Measurements from ENCODE around the gene PCNT.

Gene PCNT

GRCh38 chr21:46344219-46344915 is 20.4 kb downstream of the PCNT start:
- DNase-seq, result no peak

- DNase-seq, result no peak
These were observed 21.9 kb downstream of the PCNT start for GRCh38 chr21:46345861-46346260.

DNA sequence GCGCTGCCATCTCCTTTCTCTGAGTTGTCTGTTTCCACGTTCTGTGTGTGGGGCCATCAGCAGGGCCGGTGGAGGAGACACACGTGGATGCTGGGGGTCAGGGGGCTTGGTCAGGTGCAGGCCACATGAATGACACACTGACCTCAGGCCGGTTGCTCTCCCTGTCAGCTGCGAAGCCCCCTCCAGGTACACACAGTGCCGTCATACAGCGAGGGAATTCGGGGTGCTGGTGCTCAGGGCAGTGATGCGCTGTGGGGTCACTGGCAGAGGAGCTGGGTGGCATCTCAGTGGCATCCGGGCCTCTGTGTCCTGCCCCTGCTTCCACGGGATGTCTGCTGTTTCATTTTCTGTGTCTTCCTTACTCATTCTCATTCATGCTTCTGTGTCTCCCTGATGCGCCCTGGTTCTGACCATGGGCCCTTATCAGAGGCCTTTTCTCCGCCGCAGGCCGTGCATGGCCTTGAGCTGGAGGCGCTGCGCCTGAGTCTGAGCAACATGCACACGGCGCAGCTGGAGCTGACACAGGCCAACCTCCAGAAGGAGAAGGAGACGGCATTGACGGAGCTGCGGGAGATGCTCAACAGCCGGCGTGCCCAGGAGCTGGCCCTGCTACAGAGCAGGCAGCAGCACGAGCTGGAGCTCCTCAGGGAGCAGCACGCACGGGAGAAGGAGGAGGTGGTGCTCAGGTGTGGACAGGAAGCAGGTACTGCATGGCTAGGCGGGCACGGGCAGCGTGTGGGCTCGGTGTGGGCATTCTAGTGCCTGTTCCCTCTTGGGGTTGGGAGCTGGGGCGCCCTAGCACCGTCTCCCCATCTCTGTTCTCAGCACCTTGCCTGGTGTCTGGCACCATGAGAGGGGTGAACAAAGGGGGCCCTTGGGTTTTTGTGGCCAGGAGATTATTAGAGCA is 22.6 kb downstream of the PCNT start:
- DNase-seq, result no peak

GRCh38 chr21:46347203-46347550 is 23.2 kb downstream of the PCNT start:
- DNase-seq, result no peak

- no peak for DNase-seq
These were observed 23.9 kb downstream of the PCNT start for GRCh38 chr21:46347791-46348381.

GRCh38 chr21:46349134-46349760 is 25.3 kb downstream of the PCNT start:
- DNase-seq, result no peak

DNA sequence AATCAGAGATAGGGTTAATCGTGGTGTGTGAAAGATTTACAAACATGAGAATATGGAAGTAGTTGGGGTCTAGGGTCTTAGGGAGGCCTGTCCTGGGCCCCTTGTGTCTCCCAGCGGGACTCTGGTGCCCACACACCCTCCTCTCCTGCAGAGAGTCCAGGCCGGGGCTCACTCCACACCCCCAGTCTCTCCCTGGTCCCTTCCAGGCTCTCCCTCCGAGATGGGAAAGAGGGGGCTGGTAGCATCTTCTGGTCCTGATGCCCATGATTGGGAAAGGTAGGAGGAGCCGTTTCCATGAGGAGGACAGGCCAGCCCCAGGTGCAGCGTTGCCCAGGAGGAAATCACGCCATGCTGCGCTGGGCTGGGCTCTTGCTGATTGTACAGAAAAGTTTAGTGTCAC is 26.6 kb downstream of the PCNT start:
- no peak for DNase-seq

DNA sequence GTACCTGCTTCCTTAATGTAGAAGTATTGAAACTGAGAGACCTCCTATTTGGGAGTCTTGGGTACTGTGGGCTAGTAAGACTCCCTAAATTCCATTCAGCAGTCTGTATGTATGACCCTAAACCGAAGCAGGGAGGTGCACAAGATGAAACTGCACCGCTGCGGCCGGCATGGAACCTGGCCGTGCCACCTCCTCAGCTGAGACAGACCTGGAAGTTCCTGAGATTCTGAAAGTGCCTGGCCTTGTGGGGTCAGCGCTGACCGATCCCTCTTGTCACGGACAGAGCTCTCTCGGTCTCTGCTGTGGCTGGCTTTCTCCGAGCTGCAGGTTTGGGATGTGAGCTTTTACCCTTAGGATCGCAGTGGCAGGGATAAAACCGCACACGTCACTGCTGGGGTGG is 27.0 kb downstream of the PCNT start:
- DNase-seq, result no peak

DNA sequence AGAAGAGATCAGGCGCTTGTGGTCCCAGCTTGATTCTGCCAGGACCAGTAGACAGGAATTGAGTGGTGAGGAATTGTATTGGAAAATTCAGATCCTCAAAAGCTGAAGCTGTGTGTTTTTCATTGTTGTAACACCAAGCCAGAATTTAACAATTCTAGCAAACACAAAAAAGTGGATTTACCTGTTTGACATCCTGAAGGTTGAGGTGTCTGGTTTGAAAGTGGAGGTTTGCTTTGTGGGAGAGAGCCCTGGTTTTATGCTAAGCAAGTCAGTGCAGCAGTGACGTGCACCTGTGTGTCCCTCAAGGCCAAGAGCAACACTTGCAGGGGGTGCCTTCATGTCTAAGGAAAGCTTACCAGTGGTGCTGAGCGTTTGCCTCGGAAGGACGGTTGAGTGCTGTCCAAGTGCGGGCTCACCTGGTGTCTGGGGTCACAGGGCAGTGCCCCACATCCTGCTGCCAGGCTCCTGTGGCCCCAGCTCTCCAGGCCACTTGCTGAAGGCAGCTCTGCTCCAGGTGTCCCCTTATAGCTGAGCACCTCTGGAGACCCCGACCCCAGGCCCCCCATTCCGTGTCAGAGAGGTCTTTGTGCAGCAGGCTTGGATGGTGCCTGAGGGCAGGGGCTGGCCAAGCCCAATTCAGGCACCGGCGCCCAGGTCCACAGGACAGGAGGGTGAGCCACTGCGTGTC is 27.7 kb downstream of the PCNT start:
- DNase-seq, result no peak

DNA sequence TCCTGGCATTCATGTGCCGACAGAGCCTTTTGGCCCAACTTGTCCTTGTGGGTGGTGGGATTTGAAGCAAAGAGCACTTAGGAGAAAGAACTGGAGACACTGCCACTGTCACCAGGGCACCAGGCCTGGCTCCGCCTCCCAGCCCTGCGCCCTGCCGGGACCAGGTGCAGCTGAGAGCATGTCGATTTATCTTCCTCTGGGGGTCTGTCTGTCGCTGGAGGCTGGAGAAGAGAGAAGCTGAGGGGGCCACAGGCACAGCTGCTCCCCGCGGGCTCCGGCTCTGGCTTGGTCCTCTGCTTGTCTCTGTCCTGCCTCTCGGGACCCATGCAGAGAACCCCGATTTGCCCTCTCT is 28.2 kb downstream of the PCNT start:
- DNase-seq, result no peak

DNA sequence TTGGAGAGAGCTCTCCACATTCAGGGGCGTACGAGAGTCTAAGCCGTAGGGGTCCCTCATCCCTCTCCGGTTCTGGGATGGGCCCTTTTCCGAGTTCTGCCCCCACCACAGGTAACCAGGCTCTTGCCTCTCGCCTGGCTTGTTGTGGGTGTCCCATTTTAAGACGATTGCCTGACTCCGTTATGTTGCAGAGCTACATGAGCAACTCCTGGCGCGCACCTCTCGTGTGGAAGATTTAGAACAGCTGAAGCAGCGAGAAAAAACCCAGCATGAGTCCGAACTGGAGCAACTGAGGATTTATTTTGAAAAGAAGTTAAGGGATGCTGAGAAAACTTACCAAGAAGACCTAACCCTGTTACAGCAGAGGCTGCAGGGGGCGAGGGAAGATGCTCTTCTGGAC is 29.0 kb downstream of the PCNT start:
- no peak for DNase-seq

- DNase-seq, result no peak
These were observed 30.1 kb downstream of the PCNT start for GRCh38 chr21:46354046-46354445.

DNA sequence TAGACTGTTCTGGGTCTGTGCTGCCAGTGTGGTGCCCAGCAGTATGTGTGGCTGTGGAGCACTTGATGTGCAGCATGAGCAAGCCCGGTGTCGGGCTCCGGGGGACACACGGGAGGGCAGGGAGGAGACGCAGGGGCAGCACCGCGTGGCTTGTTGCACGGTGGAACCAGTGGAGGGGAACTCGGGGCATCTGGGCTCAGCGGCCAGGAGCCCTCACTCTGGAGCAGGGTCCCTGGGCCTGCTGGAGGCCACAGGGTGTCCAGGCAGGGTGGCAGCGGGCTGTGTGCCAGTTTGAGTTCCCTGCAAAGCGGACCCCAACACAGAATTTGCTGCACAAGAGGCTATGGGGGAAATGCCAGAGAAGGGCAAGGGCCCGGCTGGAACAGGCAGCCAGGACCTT is 30.6 kb downstream of the PCNT start:
- no peak for DNase-seq

GRCh38 chr21:46355161-46356004 is 31.4 kb downstream of the PCNT start:
- peak in 1 of 2 donors; percentile 4 for DNase-seq

DNA sequence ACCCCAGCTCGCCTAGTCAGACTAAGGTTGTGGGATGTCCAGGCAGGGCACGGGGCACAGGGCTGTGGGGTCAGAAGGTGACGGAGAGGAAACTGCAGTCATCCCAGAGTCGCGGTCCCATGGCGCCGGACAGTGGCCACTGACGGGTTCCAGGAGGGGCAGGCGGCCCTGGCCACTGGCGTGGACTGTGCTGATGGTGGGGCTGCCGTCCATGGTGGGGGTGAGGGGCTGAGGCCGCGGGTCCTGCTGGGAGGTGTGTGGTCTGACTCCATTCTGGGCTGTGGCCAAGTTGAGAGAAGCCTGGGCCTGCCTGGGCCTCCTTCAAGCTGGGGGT is 32.0 kb downstream of the PCNT start:
- DNase-seq, result no peak

DNA sequence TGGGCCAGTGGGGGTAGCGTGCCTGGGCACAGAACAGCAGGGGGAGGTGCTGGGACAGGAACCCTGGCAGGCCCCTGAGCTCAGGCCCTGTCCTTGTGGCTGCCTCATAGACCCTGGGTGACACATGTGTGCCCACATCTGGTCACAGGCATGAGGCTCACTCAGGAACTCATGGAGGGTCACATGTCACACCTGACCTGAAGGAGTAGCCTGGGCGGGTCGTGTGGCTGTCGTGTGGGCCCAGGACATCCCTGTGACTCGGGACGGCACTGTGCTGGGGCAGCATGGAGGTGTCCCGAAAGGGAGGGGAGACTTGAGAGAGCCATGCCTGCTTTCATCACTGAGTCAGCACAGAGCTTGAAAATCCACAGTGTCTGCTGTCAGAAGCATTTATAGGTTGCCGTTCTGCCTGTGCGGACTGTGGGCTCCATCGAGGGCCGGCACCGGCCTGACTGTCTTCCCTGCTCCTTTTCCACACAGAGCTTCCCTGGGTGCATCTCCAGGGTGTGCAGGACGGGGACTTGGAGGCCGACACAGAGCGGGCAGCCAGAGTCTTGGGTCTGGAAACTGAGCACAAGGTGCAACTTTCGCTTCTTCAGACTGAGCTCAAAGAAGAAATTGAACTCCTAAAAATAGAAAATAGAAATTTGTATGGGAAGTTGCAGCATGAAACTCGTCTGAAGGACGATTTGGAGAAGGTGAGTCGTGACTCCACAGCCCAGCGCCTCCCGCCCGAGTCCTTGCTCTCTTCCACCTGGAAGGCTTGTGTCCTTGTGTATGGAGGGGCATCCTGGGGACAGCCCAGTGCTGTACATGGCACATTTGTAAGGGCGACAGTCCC is 32.8 kb downstream of the PCNT start:
- no peak for DNase-seq

DNA sequence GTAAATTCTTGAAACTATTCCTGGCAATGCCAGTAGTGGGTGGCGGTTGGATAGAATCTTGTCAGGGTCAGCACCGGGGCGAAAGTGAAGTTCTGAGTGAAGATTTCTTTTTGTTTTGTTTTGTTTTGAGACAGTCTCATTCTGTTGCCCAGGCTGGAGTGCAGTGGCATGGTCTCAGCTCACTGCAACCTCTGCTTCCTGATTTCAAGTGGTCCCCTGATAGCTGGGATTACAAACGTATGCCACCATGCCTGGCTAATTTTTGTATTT is 33.3 kb downstream of the PCNT start:
- DNase-seq, result no peak

- DNase-seq, result no peak
These were observed 33.9 kb downstream of the PCNT start for GRCh38 chr21:46357684-46358425.

- no peak for DNase-seq
These were observed 37.2 kb downstream of the PCNT start for GRCh38 chr21:46361176-46361575.

- DNase-seq, result no peak
These were observed 38.0 kb downstream of the PCNT start for GRCh38 chr21:46361935-46362334.

DNA sequence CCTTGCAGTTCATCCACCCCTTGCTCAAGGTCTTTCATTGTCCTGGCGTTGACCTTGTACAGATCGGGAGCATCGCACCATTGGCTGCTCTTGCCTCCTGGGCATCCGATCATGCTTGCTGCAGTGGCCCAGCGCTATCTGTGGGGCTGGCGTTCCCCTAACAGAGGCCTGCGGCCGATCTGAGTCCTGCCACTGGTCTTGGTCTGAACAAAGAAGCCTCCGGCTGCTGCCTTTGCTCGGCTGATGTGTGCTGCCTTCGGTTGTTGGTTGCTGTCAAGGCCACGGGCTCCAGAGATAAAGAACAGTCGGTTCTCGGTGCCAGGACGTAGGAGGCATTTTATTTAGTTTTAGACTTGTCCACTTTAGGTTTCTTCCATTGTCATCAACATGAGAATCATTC is 39.0 kb downstream of the PCNT start:
- no peak for DNase-seq
